Measurements from ENCODE around the gene TBCK. TPM values are rescaled to one million over a fixed set of nuclear protein-coding genes. Genes with fewer than 3 reads are reported as not detected.
A peak's percentile ranks its signal among the peaks of the same experiment; 100 is the strongest.

TBCK gene
- total RNA-seq, 1 experiment from 2014 or later, result 28.6 TPM

GRCh38 chr4:106303548-106304281, 12.3 kb downstream of the TBCK start:
- H3K27ac Mint-ChIP-seq, result 0 out of 2 replicates have a peak overlapping the region, but pooled peaks have one; percentile 18
- no peak overlapping the region for H3K4me3 Mint-ChIP-seq
- peaks cover 18% of the 10 kb centered on the region for H3K36me3 Mint-ChIP-seq
- no peak for DNase-seq (ENCODE audit: low spot score)
- peaks cover 6% of the 10 kb centered on the region for H3K9me3 Mint-ChIP-seq
- no peaks in the 10 kb centered on the region for H3K27me3 Mint-ChIP-seq (ENCODE audit: low read depth)
- TF ChIP-seq RORB (CRISPR knock-in tag; IDR thresholded peaks at IDR 0.05) (no peak), OVOL2 (CRISPR knock-in tag; IDR thresholded peaks at IDR 0.05; ENCODE audit: borderline replicate concordance) (no peak), TEAD1 (CRISPR knock-in tag; IDR thresholded peaks at IDR 0.05) (no peak), NR1H2 (CRISPR knock-in tag; IDR thresholded peaks at IDR 0.05) (no peak), SP1 (CRISPR knock-in tag; conservative IDR thresholded peaks at IDR 0.05) (no peak), ZNF671 (CRISPR knock-in tag; IDR thresholded peaks at IDR 0.05) (no peak), GTF2I (CRISPR knock-in tag; conservative IDR thresholded peaks at IDR 0.05) (no peak), ZNF423 (CRISPR knock-in tag; IDR thresholded peaks at IDR 0.05) (no peak), ZMAT4 (CRISPR knock-in tag; IDR thresholded peaks at IDR 0.05) (no peak), HMGA2 (CRISPR knock-in tag; IDR thresholded peaks at IDR 0.05) (no peak), FOXJ3 (CRISPR knock-in tag; IDR thresholded peaks at IDR 0.05; ENCODE audit: borderline replicate concordance) (no peak), CREM (CRISPR knock-in tag; IDR thresholded peaks at IDR 0.05) (no peak), E2F1 (CRISPR knock-in tag; IDR thresholded peaks at IDR 0.05) (no peak), RELA (CRISPR knock-in tag; IDR thresholded peaks at IDR 0.05; ENCODE audit: borderline replicate concordance) (no peak), KAT7 (CRISPR knock-in tag; IDR thresholded peaks at IDR 0.05; ENCODE audit: borderline replicate concordance) (no peak)
- TF ChIP-seq, protein P1, sequence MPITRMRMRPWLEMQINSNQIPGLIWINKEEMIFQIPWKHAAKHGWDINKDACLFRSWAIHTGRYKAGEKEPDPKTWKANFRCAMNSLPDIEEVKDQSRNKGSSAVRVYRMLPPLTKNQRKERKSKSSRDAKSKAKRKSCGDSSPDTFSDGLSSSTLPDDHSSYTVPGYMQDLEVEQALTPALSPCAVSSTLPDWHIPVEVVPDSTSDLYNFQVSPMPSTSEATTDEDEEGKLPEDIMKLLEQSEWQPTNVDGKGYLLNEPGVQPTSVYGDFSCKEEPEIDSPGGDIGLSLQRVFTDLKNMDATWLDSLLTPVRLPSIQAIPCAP (CRISPR knock-in tag; IDR thresholded peaks at IDR 0.05), result no peak
- TF ChIP-seq, protein P2, sequence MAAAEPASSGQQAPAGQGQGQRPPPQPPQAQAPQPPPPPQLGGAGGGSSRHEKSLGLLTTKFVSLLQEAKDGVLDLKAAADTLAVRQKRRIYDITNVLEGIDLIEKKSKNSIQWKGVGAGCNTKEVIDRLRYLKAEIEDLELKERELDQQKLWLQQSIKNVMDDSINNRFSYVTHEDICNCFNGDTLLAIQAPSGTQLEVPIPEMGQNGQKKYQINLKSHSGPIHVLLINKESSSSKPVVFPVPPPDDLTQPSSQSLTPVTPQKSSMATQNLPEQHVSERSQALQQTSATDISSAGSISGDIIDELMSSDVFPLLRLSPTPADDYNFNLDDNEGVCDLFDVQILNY (CRISPR knock-in tag; IDR thresholded peaks at IDR 0.05), result no peak
- TF ChIP-seq, protein P3, sequence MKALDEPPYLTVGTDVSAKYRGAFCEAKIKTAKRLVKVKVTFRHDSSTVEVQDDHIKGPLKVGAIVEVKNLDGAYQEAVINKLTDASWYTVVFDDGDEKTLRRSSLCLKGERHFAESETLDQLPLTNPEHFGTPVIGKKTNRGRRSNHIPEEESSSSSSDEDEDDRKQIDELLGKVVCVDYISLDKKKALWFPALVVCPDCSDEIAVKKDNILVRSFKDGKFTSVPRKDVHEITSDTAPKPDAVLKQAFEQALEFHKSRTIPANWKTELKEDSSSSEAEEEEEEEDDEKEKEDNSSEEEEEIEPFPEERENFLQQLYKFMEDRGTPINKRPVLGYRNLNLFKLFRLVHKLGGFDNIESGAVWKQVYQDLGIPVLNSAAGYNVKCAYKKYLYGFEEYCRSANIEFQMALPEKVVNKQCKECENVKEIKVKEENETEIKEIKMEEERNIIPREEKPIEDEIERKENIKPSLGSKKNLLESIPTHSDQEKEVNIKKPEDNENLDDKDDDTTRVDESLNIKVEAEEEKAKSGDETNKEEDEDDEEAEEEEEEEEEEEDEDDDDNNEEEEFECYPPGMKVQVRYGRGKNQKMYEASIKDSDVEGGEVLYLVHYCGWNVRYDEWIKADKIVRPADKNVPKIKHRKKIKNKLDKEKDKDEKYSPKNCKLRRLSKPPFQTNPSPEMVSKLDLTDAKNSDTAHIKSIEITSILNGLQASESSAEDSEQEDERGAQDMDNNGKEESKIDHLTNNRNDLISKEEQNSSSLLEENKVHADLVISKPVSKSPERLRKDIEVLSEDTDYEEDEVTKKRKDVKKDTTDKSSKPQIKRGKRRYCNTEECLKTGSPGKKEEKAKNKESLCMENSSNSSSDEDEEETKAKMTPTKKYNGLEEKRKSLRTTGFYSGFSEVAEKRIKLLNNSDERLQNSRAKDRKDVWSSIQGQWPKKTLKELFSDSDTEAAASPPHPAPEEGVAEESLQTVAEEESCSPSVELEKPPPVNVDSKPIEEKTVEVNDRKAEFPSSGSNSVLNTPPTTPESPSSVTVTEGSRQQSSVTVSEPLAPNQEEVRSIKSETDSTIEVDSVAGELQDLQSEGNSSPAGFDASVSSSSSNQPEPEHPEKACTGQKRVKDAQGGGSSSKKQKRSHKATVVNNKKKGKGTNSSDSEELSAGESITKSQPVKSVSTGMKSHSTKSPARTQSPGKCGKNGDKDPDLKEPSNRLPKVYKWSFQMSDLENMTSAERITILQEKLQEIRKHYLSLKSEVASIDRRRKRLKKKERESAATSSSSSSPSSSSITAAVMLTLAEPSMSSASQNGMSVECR (CRISPR knock-in tag; IDR thresholded peaks at IDR 0.05; ENCODE audit: borderline replicate concordance), result no peak
- POLR2A ChIA-PET, result no interaction called here
- no peak for ATAC-seq
- CTCF ChIA-PET, result no interaction called here
- H3K4me1 Mint-ChIP-seq, result peaks cover 38% of the 10 kb centered on the region

GRCh38 chr4:106302062-106302438, 14.0 kb downstream of the TBCK start:
- ChIA-PET POLR2A (no interaction called here), CTCF (no interaction called here)
- Mint-ChIP-seq H3K9me3 (peaks cover 6% of the 10 kb centered on the region), H3K4me1 (peaks cover 44% of the 10 kb centered on the region), H3K27ac (peak overlapping the region; percentile 43), H3K36me3 (peaks cover 14% of the 10 kb centered on the region), H3K27me3 (ENCODE audit: low read depth) (no peaks in the 10 kb centered on the region), H3K4me3 (no peak overlapping the region)
- DNase-seq (ENCODE audit: low spot score), result no peak
- ATAC-seq, result peak; percentile 40
- TF ChIP-seq, protein P4, sequence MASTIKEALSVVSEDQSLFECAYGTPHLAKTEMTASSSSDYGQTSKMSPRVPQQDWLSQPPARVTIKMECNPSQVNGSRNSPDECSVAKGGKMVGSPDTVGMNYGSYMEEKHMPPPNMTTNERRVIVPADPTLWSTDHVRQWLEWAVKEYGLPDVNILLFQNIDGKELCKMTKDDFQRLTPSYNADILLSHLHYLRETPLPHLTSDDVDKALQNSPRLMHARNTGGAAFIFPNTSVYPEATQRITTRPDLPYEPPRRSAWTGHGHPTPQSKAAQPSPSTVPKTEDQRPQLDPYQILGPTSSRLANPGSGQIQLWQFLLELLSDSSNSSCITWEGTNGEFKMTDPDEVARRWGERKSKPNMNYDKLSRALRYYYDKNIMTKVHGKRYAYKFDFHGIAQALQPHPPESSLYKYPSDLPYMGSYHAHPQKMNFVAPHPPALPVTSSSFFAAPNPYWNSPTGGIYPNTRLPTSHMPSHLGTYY (CRISPR knock-in tag; IDR thresholded peaks at IDR 0.05), result no peak
- TF ChIP-seq MYBL2 (CRISPR knock-in tag; IDR thresholded peaks at IDR 0.05) (no peak), ZNF219 (CRISPR knock-in tag; IDR thresholded peaks at IDR 0.05; ENCODE audit: borderline replicate concordance) (no peak), CREM (CRISPR knock-in tag; IDR thresholded peaks at IDR 0.05) (no peak), FOXJ3 (CRISPR knock-in tag; IDR thresholded peaks at IDR 0.05; ENCODE audit: borderline replicate concordance) (no peak), E2F1 (CRISPR knock-in tag; IDR thresholded peaks at IDR 0.05) (no peak), NFATC4 (CRISPR knock-in tag; IDR thresholded peaks at IDR 0.05) (no peak)
- TF ChIP-seq, protein P5, sequence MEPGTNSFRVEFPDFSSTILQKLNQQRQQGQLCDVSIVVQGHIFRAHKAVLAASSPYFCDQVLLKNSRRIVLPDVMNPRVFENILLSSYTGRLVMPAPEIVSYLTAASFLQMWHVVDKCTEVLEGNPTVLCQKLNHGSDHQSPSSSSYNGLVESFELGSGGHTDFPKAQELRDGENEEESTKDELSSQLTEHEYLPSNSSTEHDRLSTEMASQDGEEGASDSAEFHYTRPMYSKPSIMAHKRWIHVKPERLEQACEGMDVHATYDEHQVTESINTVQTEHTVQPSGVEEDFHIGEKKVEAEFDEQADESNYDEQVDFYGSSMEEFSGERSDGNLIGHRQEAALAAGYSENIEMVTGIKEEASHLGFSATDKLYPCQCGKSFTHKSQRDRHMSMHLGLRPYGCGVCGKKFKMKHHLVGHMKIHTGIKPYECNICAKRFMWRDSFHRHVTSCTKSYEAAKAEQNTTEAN (CRISPR knock-in tag; IDR thresholded peaks at IDR 0.05), result no peak

Measured in WTC11 (cell line).